ENCODE data around the gene ZNF304. TPM values are rescaled to one million over a fixed set of nuclear protein-coding genes. Genes with fewer than 3 reads are reported as not detected.

Gene ZNF304
- total RNA-seq = 9.5 and 11.0 TPM in 2 replicates

GRCh38 chr19:57350877-57351805, at the start of gene ZNF304:
ZNF304 (plus strand) TSS chr19:57351271; CDS start chr19:57351665, 394 bp downstream.
- DNase-seq (ENCODE audit: low read depth, low spot score) = peak; percentile 83

- DNase-seq (ENCODE audit: low read depth, low spot score) = no peak
Measured at GRCh38 chr19:57302020-57302465, 49.0 kb upstream of the ZNF304 start.

GRCh38 chr19:57302727-57303401, 48.2 kb upstream of the ZNF304 start:
- no peak for DNase-seq (ENCODE audit: low read depth, low spot score)

- no peak for DNase-seq (ENCODE audit: low read depth, low spot score)
Measured at GRCh38 chr19:57305056-57305455, 46.0 kb upstream of the ZNF304 start.

GRCh38 chr19:57308514-57308913, 42.6 kb upstream of the ZNF304 start:
- DNase-seq (ENCODE audit: low read depth, low spot score) = no peak

GRCh38 chr19:57310792-57311191, 40.3 kb upstream of the ZNF304 start:
- DNase-seq (ENCODE audit: low read depth, low spot score) = no peak

GRCh38 chr19:57314146-57314545, 36.9 kb upstream of the ZNF304 start:
- DNase-seq (ENCODE audit: low read depth, low spot score) = no peak

- no peak for DNase-seq (ENCODE audit: low read depth, low spot score)
Measured at GRCh38 chr19:57317503-57317902, 33.6 kb upstream of the ZNF304 start.

GRCh38 chr19:57319869-57320179, 31.2 kb upstream of the ZNF304 start:
- no peak for DNase-seq (ENCODE audit: low read depth, low spot score)

GRCh38 chr19:57320180-57321084, 30.6 kb upstream of the ZNF304 start, which contains the start of gene ZNF543:
ZNF543 (plus strand) TSS chr19:57320472; CDS start chr19:57320854, 382 bp downstream.
- DNase-seq (ENCODE audit: low read depth, low spot score) = peak; percentile 86

GRCh38 chr19:57321116-57321515, 30.0 kb upstream of the ZNF304 start:
- no peak for DNase-seq (ENCODE audit: low read depth, low spot score)

GRCh38 chr19:57321751-57322150, 29.3 kb upstream of the ZNF304 start:
- no peak for DNase-seq (ENCODE audit: low read depth, low spot score)

GRCh38 chr19:57324992-57325391, 26.1 kb upstream of the ZNF304 start:
- no peak for DNase-seq (ENCODE audit: low read depth, low spot score)

- no peak for DNase-seq (ENCODE audit: low read depth, low spot score)
Measured at GRCh38 chr19:57327993-57328392, 23.1 kb upstream of the ZNF304 start.

- DNase-seq (ENCODE audit: low read depth, low spot score) = no peak
Measured at GRCh38 chr19:57334191-57334590, 16.9 kb upstream of the ZNF304 start.

GRCh38 chr19:57338877-57339276, 12.2 kb upstream of the ZNF304 start:
- DNase-seq (ENCODE audit: low read depth, low spot score) = no peak

- DNase-seq (ENCODE audit: low read depth, low spot score) = no peak
Measured at GRCh38 chr19:57342582-57342981, 8.5 kb upstream of the ZNF304 start.

- no peak for DNase-seq (ENCODE audit: low read depth, low spot score)
Measured at GRCh38 chr19:57348136-57348535, 2.9 kb upstream of the ZNF304 start.

- DNase-seq (ENCODE audit: low read depth, low spot score) = no peak
Measured at GRCh38 chr19:57351867-57352266, 796 bp downstream of the ZNF304 start.

- no peak for DNase-seq (ENCODE audit: low read depth, low spot score)
Measured at GRCh38 chr19:57355916-57356315, 4.8 kb downstream of the ZNF304 start.

- DNase-seq (ENCODE audit: low read depth, low spot score) = no peak
Measured at GRCh38 chr19:57357406-57357805, 6.3 kb downstream of the ZNF304 start.

All from pulmonary artery endothelial cell (primary cell).